Osteocyte (in vitro differentiated cells): ENCODE data around the gene VRK3. TPM values are rescaled to one million over a fixed set of nuclear protein-coding genes. Genes with fewer than 3 reads are reported as not detected.
"Not testable (repeated sequence)": the region's sequence is repeated elsewhere in the genome, so short reads cannot be mapped to it uniquely, and the experiment has no call there.

Experiments used
- DNase-seq: peaks from one replicate; pipeline ENCODE4 v3.0.0; 2021; ENCODE audit warnings: mixed read lengths; ENCODE audit not compliant: unreplicated experiment; ENCODE audit errors: extremely low spot score
- H3K27ac Mint-ChIP-seq: one replicate; pipeline ENCODE4 v1.8.0; 2021; ENCODE audit warnings: mild to moderate bottlenecking, mixed read lengths; ENCODE audit not compliant: unreplicated experiment
- H3K27me3 Mint-ChIP-seq: one replicate; pipeline ENCODE4 v1.8.0; 2021; ENCODE audit warnings: mixed read lengths; ENCODE audit not compliant: unreplicated experiment
- H3K36me3 Mint-ChIP-seq: one replicate; pipeline ENCODE4 v1.8.0; 2021; ENCODE audit warnings: mixed read lengths; ENCODE audit not compliant: unreplicated experiment
- H3K4me1 Mint-ChIP-seq: one replicate; pipeline ENCODE4 v1.8.0; 2021; ENCODE audit warnings: mixed read lengths; ENCODE audit not compliant: unreplicated experiment
- H3K4me3 Mint-ChIP-seq: one replicate; pipeline ENCODE4 v1.8.0; 2021; ENCODE audit warnings: mild to moderate bottlenecking, moderate library complexity, mixed read lengths; ENCODE audit not compliant: unreplicated experiment
- H3K9me3 Mint-ChIP-seq: one replicate; pipeline ENCODE4 v1.8.0; 2021; ENCODE audit warnings: mixed read lengths; ENCODE audit not compliant: unreplicated experiment
- CTCF ChIP-seq: fragments of 200-600 bp; sonication (generic); IDR thresholded peaks from 2 replicates; pipeline ENCODE4 v1.5.0; 2021; ENCODE audit warnings: antibody characterized with exemption, mild to moderate bottlenecking, moderate library complexity
- total RNA-seq: library from RNA; stranded (reverse); gene quantifications from 2 replicates; pipeline ENCODE4 v1.2.1, GENCODE V29; 2021

VRK3 gene
- total RNA-seq, 1 donor from 2014 or later: 31.5 TPM

GRCh38 chr19:49971991-49972411 lies 53.2 kb downstream of the VRK3 start:
- Mint-ChIP-seq H3K27me3 (no peaks in the 10 kb centered on the region), H3K9me3 (no peaks in the 10 kb centered on the region), H3K4me1 (no peaks in the 10 kb centered on the region), H3K36me3 (no peaks in the 10 kb centered on the region), H3K4me3 (no peak overlapping the region), H3K27ac (no peak overlapping the region)
- DNase-seq: no peak
- no peak for TF ChIP-seq CTCF

GRCh38 chr19:49969355-49969754 lies 55.8 kb downstream of the VRK3 start:
- H3K4me3 Mint-ChIP-seq, H3K36me3 Mint-ChIP-seq, H3K27me3 Mint-ChIP-seq, H3K27ac Mint-ChIP-seq, H3K9me3 Mint-ChIP-seq, DNase-seq, H3K4me1 Mint-ChIP-seq: not testable (repeated sequence)

GRCh38 chr19:49968279-49968922 lies 56.8 kb downstream of the VRK3 start:
- no peak for DNase-seq
- Mint-ChIP-seq H3K36me3 (no peaks in the 10 kb centered on the region), H3K4me1 (no peaks in the 10 kb centered on the region), H3K27me3 (no peaks in the 10 kb centered on the region), H3K9me3 (no peaks in the 10 kb centered on the region), H3K4me3 (no peak overlapping the region), H3K27ac (no peak overlapping the region)
- no peak for TF ChIP-seq CTCF

GRCh38 chr19:49960980-49961379 lies 64.2 kb downstream of the VRK3 start, which contains the start of gene SIGLEC11:
SIGLEC11 (minus strand) TSS chr19:49961172; CDS start chr19:49961081, 91 bp downstream.
- not testable (repeated sequence) for H3K4me1 Mint-ChIP-seq, H3K9me3 Mint-ChIP-seq, H3K27ac Mint-ChIP-seq, H3K4me3 Mint-ChIP-seq, H3K36me3 Mint-ChIP-seq, DNase-seq, H3K27me3 Mint-ChIP-seq

GRCh38 chr19:49959892-49960291 lies 65.3 kb downstream of the VRK3 start:
- not testable (repeated sequence) for H3K9me3 Mint-ChIP-seq, DNase-seq, H3K4me1 Mint-ChIP-seq, H3K27me3 Mint-ChIP-seq, H3K36me3 Mint-ChIP-seq, H3K27ac Mint-ChIP-seq, H3K4me3 Mint-ChIP-seq

GRCh38 chr19:49958596-49958995 lies 66.6 kb downstream of the VRK3 start:
- not testable (repeated sequence) for H3K27ac Mint-ChIP-seq
- peaks cover 15% of the 10 kb centered on the region for H3K27me3 Mint-ChIP-seq

GRCh38 chr19:49958144-49958543 lies 67.0 kb downstream of the VRK3 start:
- not testable (repeated sequence) for H3K36me3 Mint-ChIP-seq, H3K4me1 Mint-ChIP-seq, DNase-seq, H3K27ac Mint-ChIP-seq, H3K4me3 Mint-ChIP-seq, H3K9me3 Mint-ChIP-seq
- peaks cover 19% of the 10 kb centered on the region for H3K27me3 Mint-ChIP-seq

More at GRCh38 chr19:49958596-49958995, 66.6 kb downstream of the VRK3 start:
- not testable (repeated sequence) for DNase-seq, H3K4me1 Mint-ChIP-seq, H3K4me3 Mint-ChIP-seq, H3K36me3 Mint-ChIP-seq, H3K9me3 Mint-ChIP-seq
